ENCODE measurements around the gene GALNT16. TPM values are rescaled to one million over a fixed set of nuclear protein-coding genes. Genes with fewer than 3 reads are reported as not detected.

Gene GALNT16
- total RNA-seq, 1 donor from 2014 or later: 6.2 TPM

- Histone ChIP-seq H4K20me1 (ENCODE audit: insufficient read depth, low read length) (peaks cover 82% of the 10 kb centered on the region), H2AFZ (ENCODE audit: low read depth, low read length) (no peak overlapping the region), H3K4me1 (ENCODE audit: insufficient read depth, low read length) (peaks cover 11% of the 10 kb centered on the region), H3K27me3 (ENCODE audit: insufficient read depth, low read length) (no peaks in the 10 kb centered on the region), H3K4me2 (ENCODE audit: low read length) (no peak overlapping the region), H3K4me3 (ENCODE audit: insufficient read depth, low read depth, low read length) (no peak overlapping the region), H3K36me3 (ENCODE audit: insufficient read depth, low read length) (peaks cover 3% of the 10 kb centered on the region), H3K79me2 (ENCODE audit: insufficient read depth, low read length) (peaks cover 99% of the 10 kb centered on the region), H3K27ac (ENCODE audit: low read depth, low read length) (no peak overlapping the region), H3K9ac (ENCODE audit: low read length) (no peak overlapping the region), H3K9me3 (ENCODE audit: insufficient read depth, low read depth, low read length) (no peaks in the 10 kb centered on the region)
- H3K27ac Mint-ChIP-seq (ENCODE audit: unreplicated experiment): no peak overlapping the region
- no peak for TF ChIP-seq CTCF (IDR thresholded peaks at IDR 0.05; ENCODE audit: insufficient read depth, low read depth, low read length)
- no peak for TF ChIP-seq EZH2 (IDR thresholded peaks at IDR 0.05; ENCODE audit: insufficient read depth, low read length)
- peaks cover 6% of the 10 kb centered on the region for H3K4me1 Mint-ChIP-seq (ENCODE audit: low read depth, unreplicated experiment)
- no peak overlapping the region for H3K4me3 Mint-ChIP-seq (ENCODE audit: unreplicated experiment)
- H3K9me3 Mint-ChIP-seq (ENCODE audit: unreplicated experiment): no peaks in the 10 kb centered on the region
- H3K36me3 Mint-ChIP-seq (ENCODE audit: low read depth, unreplicated experiment): peaks cover 5% of the 10 kb centered on the region
- DNase-seq (ENCODE audit: low read depth) (no peak), FAIRE-seq (no peak)
- H3K27me3 Mint-ChIP-seq (ENCODE audit: low read depth, unreplicated experiment): no peaks in the 10 kb centered on the region
These were observed 145.8 kb downstream of the GALNT16 start for GRCh38 chr14:69405762-69406161.

Other genes with a start within 250 kb of the GALNT16 start
- gene DCAF5, start 107.0 kb upstream of the GALNT16 start, total RNA-seq: 54.5 and 54.6 TPM in 2 replicates
- 28.7 and 30.7 TPM in 2 replicates for gene EXD2, start 68.7 kb upstream of the GALNT16 start, total RNA-seq
- 233 and 255 TPM in 2 replicates for gene ERH, start 138.1 kb downstream of the GALNT16 start, total RNA-seq
- 69.5 and 79.1 TPM in 2 replicates for gene SLC39A9, start 138.5 kb downstream of the GALNT16 start, total RNA-seq
- 0.05 and 0.14 TPM in 2 replicates for gene PLEKHD1, start 224.6 kb downstream of the GALNT16 start, total RNA-seq

Measured in astrocyte (in vitro differentiated cells and primary cell).